Cerebellar cortex (tissue), 1 donor: ENCODE data around the gene CHD6.

Source experiments
- DNase-seq: peaks from one replicate; pipeline ENCODE4 v3.0.0-alpha.2; 2015; ENCODE audit warnings: low spot score

Gene CHD6

GRCh38 chr20:41587523-41587922, 30.7 kb downstream of the CHD6 start:
- DNase-seq: no peak

- no peak for DNase-seq
These were observed 31.4 kb downstream of the CHD6 start for GRCh38 chr20:41586772-41587171.

GRCh38 chr20:41580350-41580749, 37.8 kb downstream of the CHD6 start:
- no peak for DNase-seq

GRCh38 chr20:41577129-41578009, 40.8 kb downstream of the CHD6 start:
- DNase-seq: no peak

- DNase-seq: no peak
These were observed 42.8 kb downstream of the CHD6 start for GRCh38 chr20:41575412-41575811.

GRCh38 chr20:41574802-41575389, 43.3 kb downstream of the CHD6 start:
- DNase-seq: no peak

- DNase-seq: no peak
These were observed 44.2 kb downstream of the CHD6 start for GRCh38 chr20:41573955-41574354.

- peak; percentile 28 for DNase-seq
These were observed 46.1 kb downstream of the CHD6 start for GRCh38 chr20:41572010-41572572.

- no peak for DNase-seq
These were observed 47.2 kb downstream of the CHD6 start for GRCh38 chr20:41571006-41571405.

- no peak for DNase-seq
These were observed 47.6 kb downstream of the CHD6 start for GRCh38 chr20:41570557-41570956.

GRCh38 chr20:41567615-41568014, 50.6 kb downstream of the CHD6 start:
- no peak for DNase-seq

GRCh38 chr20:41566896-41567527, 51.2 kb downstream of the CHD6 start:
- no peak for DNase-seq

- no peak for DNase-seq
These were observed 55.1 kb downstream of the CHD6 start for GRCh38 chr20:41563087-41563486.

GRCh38 chr20:41560970-41561369, 57.2 kb downstream of the CHD6 start:
- no peak for DNase-seq

- no peak for DNase-seq
These were observed 58.5 kb downstream of the CHD6 start for GRCh38 chr20:41559658-41560057.

- DNase-seq: no peak
These were observed 64.9 kb downstream of the CHD6 start for GRCh38 chr20:41553142-41553879.

GRCh38 chr20:41552295-41553068, 65.7 kb downstream of the CHD6 start:
- DNase-seq: no peak

- DNase-seq: no peak
These were observed 67.0 kb downstream of the CHD6 start for GRCh38 chr20:41551011-41551705.

GRCh38 chr20:41547221-41547620, 71.0 kb downstream of the CHD6 start:
- no peak for DNase-seq

GRCh38 chr20:41546535-41546934, 71.6 kb downstream of the CHD6 start:
- no peak for DNase-seq

GRCh38 chr20:41544472-41544871, 73.7 kb downstream of the CHD6 start:
- no peak for DNase-seq
